H9 (cell line): ENCODE measurements around the gene ADCY5. TPM values are rescaled to one million over a fixed set of nuclear protein-coding genes. Genes with fewer than 3 reads are reported as not detected.

ENCODE experiments used
- DNase-seq: peaks from one replicate; pipeline ENCODE4 v3.0.0-alpha.2; 2017
- H2AFZ ChIP-seq: one replicate; pipeline ENCODE4 v1.6.1; 2013; ENCODE audit warnings: mild to moderate bottlenecking, low read length, control low read depth, moderate library complexity
- H2AK5ac ChIP-seq: 2 replicates; pipeline ENCODE4 v1.6.1; 2013; ENCODE audit warnings: low read length, control low read depth, mixed read lengths; ENCODE audit not compliant: insufficient read length
- H2BK120ac ChIP-seq: one replicate; pipeline ENCODE4 v1.6.1; 2013; ENCODE audit warnings: low read depth, mild to moderate bottlenecking, low read length, control low read depth, inconsistent platforms; ENCODE audit not compliant: poor library complexity, severe bottlenecking
- H2BK12ac ChIP-seq: 2 replicates; pipeline ENCODE4 v1.6.1; 2013; ENCODE audit warnings: low read length, control low read depth, mixed read lengths, low read depth; ENCODE audit not compliant: insufficient read length
- H2BK15ac ChIP-seq: 2 replicates; pipeline ENCODE4 v1.6.1; 2013; ENCODE audit warnings: low read depth, low read length, control low read depth
- H2BK20ac ChIP-seq: one replicate; pipeline ENCODE4 v1.6.1; 2013; ENCODE audit warnings: low read depth, mild to moderate bottlenecking, low read length, control low read depth, inconsistent platforms; ENCODE audit not compliant: poor library complexity, severe bottlenecking
- H2BK5ac ChIP-seq: 2 replicates; pipeline ENCODE4 v1.6.1; 2013; ENCODE audit warnings: low read length, control low read depth, mixed read lengths; ENCODE audit not compliant: insufficient read length
- H3K14ac ChIP-seq: 2 replicates; pipeline ENCODE4 v1.6.1; 2013; ENCODE audit warnings: low read length, control low read depth; ENCODE audit not compliant: insufficient read depth
- H3K18ac ChIP-seq: 2 replicates; pipeline ENCODE4 v1.6.1; 2013; ENCODE audit warnings: low read depth, mild to moderate bottlenecking, mixed read lengths, low read length, control low read depth; ENCODE audit not compliant: insufficient read length
- H3K23ac ChIP-seq: 2 replicates; pipeline ENCODE4 v1.6.1; 2013; ENCODE audit warnings: low read length, control low read depth, mixed read lengths, low read depth; ENCODE audit not compliant: insufficient read length
- H3K23me2 ChIP-seq: 2 replicates; pipeline ENCODE4 v1.6.1; 2013; ENCODE audit warnings: low read depth, mild to moderate bottlenecking, mixed read lengths, low read length, control low read depth; ENCODE audit not compliant: insufficient read length, poor library complexity, severe bottlenecking
- H3K27ac ChIP-seq: 2 replicates; pipeline ENCODE4 v1.5.1; 2013; ENCODE audit warnings: low read length, control low read depth, mixed read lengths, low read depth; ENCODE audit not compliant: insufficient read length
- H3K27me3 ChIP-seq: 2 replicates; pipeline ENCODE4 v1.6.1; 2013; ENCODE audit warnings: low read length, control low read depth, inconsistent platforms; ENCODE audit not compliant: insufficient read depth
- H3K4ac ChIP-seq: 2 replicates; pipeline ENCODE4 v1.6.1; 2013; ENCODE audit warnings: low read depth, mild to moderate bottlenecking, control low read depth, inconsistent platforms, low read length, moderate library complexity
- H3K4me1 ChIP-seq: 2 replicates; pipeline ENCODE4 v1.6.1; 2013; ENCODE audit warnings: low read length, control low read depth, inconsistent platforms; ENCODE audit not compliant: insufficient read depth
- H3K4me2 ChIP-seq: 2 replicates; pipeline ENCODE4 v1.6.1; 2013; ENCODE audit warnings: low read length, control low read depth, mixed read lengths; ENCODE audit not compliant: insufficient read length, insufficient read depth
- H3K56ac ChIP-seq: 2 replicates; pipeline ENCODE4 v1.6.1; 2013; ENCODE audit warnings: low read depth, mild to moderate bottlenecking, mixed read lengths, low read length, control low read depth; ENCODE audit not compliant: insufficient read length
- H3K79me1 ChIP-seq: 2 replicates; pipeline ENCODE4 v1.6.1; 2013; ENCODE audit warnings: low read depth, mild to moderate bottlenecking, moderate library complexity, low read length, control low read depth, inconsistent platforms; ENCODE audit not compliant: insufficient read depth, poor library complexity, severe bottlenecking
- H3K79me2 ChIP-seq: 2 replicates; pipeline ENCODE4 v1.6.1; 2013; ENCODE audit warnings: low read length, control low read depth, inconsistent platforms; ENCODE audit not compliant: insufficient read depth
- H3K9ac ChIP-seq: 2 replicates; pipeline ENCODE4 v1.6.1; 2013; ENCODE audit warnings: low read length, control low read depth, mixed read lengths; ENCODE audit not compliant: insufficient read length; ENCODE audit errors: extremely low read depth
- H3K9me3 ChIP-seq: one replicate; pipeline ENCODE4 v1.6.1; 2013; ENCODE audit warnings: low read depth, low read length, inconsistent platforms; ENCODE audit not compliant: control insufficient read depth
- H3T11ph ChIP-seq: one replicate; pipeline ENCODE4 v1.6.1; 2013; ENCODE audit warnings: mild to moderate bottlenecking, low read length, control low read depth, inconsistent platforms
- H4K20me1 ChIP-seq: one replicate; pipeline ENCODE4 v1.6.1; 2013; ENCODE audit not compliant: control insufficient read depth, insufficient read length, insufficient read depth
- H4K5ac ChIP-seq: 2 replicates; pipeline ENCODE4 v1.6.1; 2013; ENCODE audit warnings: low read depth, mild to moderate bottlenecking, mixed read lengths, low read length, control low read depth; ENCODE audit not compliant: insufficient read length
- H4K8ac ChIP-seq: replicated peaks from 2 replicates; pipeline ENCODE4 v1.6.1; 2013; ENCODE audit warnings: low read length, control low read depth, mixed read lengths, low read depth; ENCODE audit not compliant: insufficient read length
- H4K91ac ChIP-seq: 2 replicates; pipeline ENCODE4 v1.6.1; 2013; ENCODE audit warnings: low read depth, mild to moderate bottlenecking, moderate library complexity, mixed read lengths, low read length, control low read depth; ENCODE audit not compliant: insufficient read length
- H3K27ac Mint-ChIP-seq, 3 experiments: 2 replicates in 2 of 3; 3 replicates in 1 of 3; pipeline ENCODE4 v1.8.0; 2020 to 2021; ENCODE audit warnings: mixed read lengths in 3 of 3, mild to moderate bottlenecking in 1 of 3, moderate library complexity in 1 of 3
- H3K27me3 Mint-ChIP-seq: 2 replicates; pipeline ENCODE4 v1.8.0; 2021; ENCODE audit warnings: low read depth, mild to moderate bottlenecking, moderate library complexity, mixed read lengths
- H3K36me3 Mint-ChIP-seq, 3 experiments: 2 replicates in 2 of 3; 3 replicates in 1 of 3; pipeline ENCODE4 v1.8.0; 2020 to 2021; ENCODE audit warnings: low read depth in 3 of 3, mixed read lengths in 3 of 3; ENCODE audit not compliant: insufficient read depth in 1 of 3
- H3K4me1 Mint-ChIP-seq, 2 experiments: 2 replicates each; pipeline ENCODE4 v1.8.0; 2020; ENCODE audit warnings: mixed read lengths in 2 of 2
- H3K4me3 Mint-ChIP-seq, 2 experiments: 2 replicates in 1 of 2; 3 replicates in 1 of 2; pipeline ENCODE4 v1.8.0; 2020 to 2021; ENCODE audit warnings: mild to moderate bottlenecking in 2 of 2, mixed read lengths in 2 of 2, moderate library complexity in 1 of 2
- H3K9me3 Mint-ChIP-seq, 2 experiments: 2 replicates in 1 of 2; 3 replicates in 1 of 2; pipeline ENCODE4 v1.8.0; 2020; ENCODE audit warnings: mild to moderate bottlenecking in 2 of 2, mixed read lengths in 2 of 2, moderate library complexity in 1 of 2
- CTCF ChIP-seq: fragments of 200-600 bp; sonication (generic); conservative IDR thresholded peaks from 3 replicates; pipeline ENCODE4 v1.8.0; 2021; ENCODE audit warnings: antibody characterized with exemption, mild to moderate bottlenecking
- WGBS: extraction: QIAGEN DNeasy Blood & Tissue Kit; methylation state at CpG from one replicate; pipeline ENCODE4 v1.1.7; 2013; ENCODE audit warnings: missing lambda C conversion rate, low lambda C conversion rate, mixed read lengths; ENCODE audit not compliant: insufficient read length; ENCODE audit errors: extremely low coverage; 5-methylcytosine and 5-hydroxymethylcytosine counted together
- total RNA-seq: library from RNA; stranded (reverse); gene quantifications from 2 replicates; pipeline ENCODE4 v1.2.1, GENCODE V29; 2021

The ADCY5 gene
- total RNA-seq, 1 experiment from 2014 or later: 5.0 TPM

DNA sequence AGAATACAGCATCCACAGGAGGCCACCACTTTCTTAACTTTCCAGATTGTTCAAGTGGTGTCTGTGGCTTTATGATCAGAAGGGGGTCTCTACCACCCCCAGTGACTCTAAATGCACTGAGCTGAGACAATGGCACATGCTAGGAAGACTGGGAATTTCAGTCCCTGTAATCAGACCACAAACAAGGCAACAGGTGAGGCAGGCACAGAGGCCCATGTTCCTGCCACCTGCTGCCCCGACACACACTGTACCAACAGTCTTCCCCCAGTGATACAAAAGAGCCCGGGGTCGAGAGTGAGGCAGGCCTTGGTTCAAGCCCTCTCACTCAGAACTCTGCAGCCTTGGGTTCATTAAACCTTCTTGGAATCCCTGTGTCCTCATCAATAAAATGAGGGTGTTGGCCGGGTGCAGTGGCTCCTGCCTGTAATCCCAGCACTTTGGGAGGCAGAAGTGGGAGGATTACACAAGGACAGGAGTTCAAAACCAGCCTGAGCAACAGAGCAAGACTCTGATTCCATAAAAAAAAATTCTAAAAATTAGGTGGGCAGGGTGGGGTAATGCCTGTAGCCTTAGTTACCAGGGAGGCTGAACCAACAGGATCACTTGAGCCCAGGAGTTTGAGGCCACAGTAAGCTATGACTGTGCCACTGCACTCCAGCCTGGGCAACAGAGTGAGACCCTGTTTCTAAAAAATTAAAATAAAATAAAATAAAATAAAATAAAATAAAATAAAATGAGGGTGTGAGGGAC, 55.8 kb downstream of the ADCY5 start:
- H2AFZ ChIP-seq: no peak overlapping the region
- no peak overlapping the region for H3K14ac ChIP-seq
- no peak overlapping the region for H3K27ac ChIP-seq
- H2BK20ac ChIP-seq: no peak overlapping the region
- Mint-ChIP-seq H3K36me3 (no peaks in the 10 kb centered on the region), H3K27me3 (peaks cover 12% of the 10 kb centered on the region), H3K27ac (0 out of 7 replicates have a peak overlapping the region, but pooled peaks of 1 of the 3 experiments have one; percentile 7), H3K4me1 (peaks cover 10 to 13% of the 10 kb centered on the region in 2 experiments), H3K9me3 (no peaks in the 10 kb centered on the region; a peak in 1 of 5 replicates), H3K4me3 (no peak overlapping the region)
- no peak overlapping the region for H3K9ac ChIP-seq
- H3K56ac ChIP-seq: no peak overlapping the region
- H2AK5ac ChIP-seq: no peak overlapping the region
- DNase-seq: no peak
- no peak overlapping the region for H2BK120ac ChIP-seq
- H2BK5ac ChIP-seq: no peak overlapping the region
- H4K91ac ChIP-seq: no peak overlapping the region
- H3K79me2 ChIP-seq: no peaks in the 10 kb centered on the region
- no peak for TF ChIP-seq CTCF
- H3K79me1 ChIP-seq: no peaks in the 10 kb centered on the region
- H3K4me2 ChIP-seq: no peak overlapping the region
- H3K18ac ChIP-seq: no peak overlapping the region
- no peak overlapping the region for H3K4ac ChIP-seq
- H4K5ac ChIP-seq: no peak overlapping the region
- no CpG with 5 or more reads among the region's 4 CpGs for WGBS
- no peaks in the 10 kb centered on the region for H4K20me1 ChIP-seq
- no peaks in the 10 kb centered on the region for H3K27me3 ChIP-seq
- no peaks in the 10 kb centered on the region for H3K9me3 ChIP-seq
- no peak overlapping the region for H3K23ac ChIP-seq
- no peak overlapping the region for H4K8ac ChIP-seq
- no peak overlapping the region for H2BK15ac ChIP-seq
- H3T11ph ChIP-seq: no peak overlapping the region
- no peaks in the 10 kb centered on the region for H3K4me1 ChIP-seq
- no peak overlapping the region for H2BK12ac ChIP-seq
- no peaks in the 10 kb centered on the region for H3K23me2 ChIP-seq
